ENCODE measurements around the gene PTGIR.

- TF ChIP-seq CTCF (optimal IDR thresholded peaks at IDR 0.05 in 1 of 3, IDR thresholded peaks at IDR 0.05 in 1 of 3, conservative IDR thresholded peaks at IDR 0.05 in 1 of 3; ENCODE audit: extremely low read depth in 1 of 3, insufficient read depth in 2 of 3, low read length in 3 of 3) (no peak), EZH2 (IDR thresholded peaks at IDR 0.05; ENCODE audit: low read length) (no peak)
Measured at GRCh38 chr19:46654621-46655152, 29.8 kb upstream of the PTGIR start.

All from keratinocyte (primary cell).